IMR-90 (cell line): ENCODE results near the gene SCCPDH.

Experiments used
- BHLHE40 ChIP-seq: fragments of 150-350 bp; IDR thresholded peaks from 2 replicates; pipeline ENCODE4 v1.6.1; 2016; ENCODE audit warnings: mild to moderate bottlenecking, low read depth, low read length
- CEBPB ChIP-seq: IDR thresholded peaks from 2 replicates; pipeline ENCODE4 v1.6.1; 2012; ENCODE audit warnings: low read depth, low read length, improper control_type of control experiment
- CHD1 ChIP-seq: IDR thresholded peaks from 2 replicates; pipeline ENCODE4 v1.6.1; 2012; ENCODE audit warnings: low read depth, low read length, improper control_type of control experiment
- MAFK ChIP-seq: IDR thresholded peaks from 2 replicates; pipeline ENCODE4 v1.6.1; 2012; ENCODE audit warnings: low read depth, low read length, improper control_type of control experiment
- MAZ ChIP-seq: IDR thresholded peaks from 2 replicates; pipeline ENCODE4 v1.6.1; 2012; ENCODE audit warnings: low read depth, mild to moderate bottlenecking, low read length, improper control_type of control experiment, moderate library complexity, borderline replicate concordance
- POLR2A ChIP-seq: IDR thresholded peaks from 2 replicates; pipeline ENCODE4 v1.6.1; 2012; ENCODE audit warnings: mild to moderate bottlenecking, low read depth, low read length
- RAD21 ChIP-seq: IDR thresholded peaks from 2 replicates; pipeline ENCODE4 v1.6.1; 2012; ENCODE audit warnings: low read length, improper control_type of control experiment
- RCOR1 ChIP-seq: IDR thresholded peaks from 2 replicates; pipeline ENCODE4 v1.6.1; 2012; ENCODE audit warnings: mild to moderate bottlenecking, low read length, improper control_type of control experiment; ENCODE audit not compliant: insufficient replicate concordance
- RFX5 ChIP-seq: IDR thresholded peaks from 2 replicates; pipeline ENCODE4 v1.8.0; 2012; ENCODE audit warnings: low read depth, mild to moderate bottlenecking, low read length, moderate library complexity
- SMC3 ChIP-seq: fragments of 150-350 bp; IDR thresholded peaks from 2 replicates; pipeline ENCODE4 v1.6.1; 2016; ENCODE audit warnings: low read depth, mild to moderate bottlenecking, antibody characterized with exemption, low read length, moderate library complexity
- TF ChIP-seq, protein P1 (sequence below): conservative IDR thresholded peaks from 2 replicates; pipeline ENCODE4 v1.5.1; 2012; ENCODE audit warnings: mild to moderate bottlenecking, low read depth, low read length, improper control_type of control experiment
- TF ChIP-seq, protein P2 (sequence below): fragments of 150-350 bp; IDR thresholded peaks from 2 replicates; pipeline ENCODE4 v1.6.1; 2017; ENCODE audit warnings: mild to moderate bottlenecking, antibody characterized with exemption, low read length, low read depth
- TF ChIP-seq, protein P3 (sequence below): fragments of 150-350 bp; IDR thresholded peaks from 2 replicates; pipeline ENCODE4 v1.6.1; 2016; ENCODE audit warnings: low read depth, mild to moderate bottlenecking, low read length, moderate library complexity, borderline replicate concordance

DNA sequence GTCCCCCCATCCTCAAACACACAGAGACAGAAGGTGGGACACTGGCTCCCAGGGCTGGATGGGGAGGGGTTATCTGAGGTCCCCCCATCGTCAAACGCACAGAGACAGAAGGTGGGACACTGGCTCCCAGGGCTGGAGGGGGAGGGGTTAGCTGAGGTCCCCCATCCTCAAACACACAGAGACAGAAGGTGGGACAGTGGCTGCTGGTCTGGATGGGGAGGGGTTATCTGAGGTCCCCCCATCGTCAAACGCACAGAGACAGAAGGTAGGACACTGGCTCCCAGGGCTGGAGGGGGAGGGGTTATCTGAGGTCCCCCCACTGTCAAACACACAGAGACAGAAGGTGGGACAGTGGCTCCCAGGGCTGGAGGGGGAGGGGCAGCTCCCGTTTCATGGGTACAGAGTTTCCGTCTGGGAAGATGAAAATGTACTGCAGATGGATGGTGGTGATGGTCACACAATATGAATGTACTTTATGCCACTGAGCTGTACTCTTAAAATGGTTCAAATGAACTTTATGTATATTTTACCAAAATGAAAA lies 69.2 kb downstream of the SCCPDH start:
- TF ChIP-seq, protein P1, sequence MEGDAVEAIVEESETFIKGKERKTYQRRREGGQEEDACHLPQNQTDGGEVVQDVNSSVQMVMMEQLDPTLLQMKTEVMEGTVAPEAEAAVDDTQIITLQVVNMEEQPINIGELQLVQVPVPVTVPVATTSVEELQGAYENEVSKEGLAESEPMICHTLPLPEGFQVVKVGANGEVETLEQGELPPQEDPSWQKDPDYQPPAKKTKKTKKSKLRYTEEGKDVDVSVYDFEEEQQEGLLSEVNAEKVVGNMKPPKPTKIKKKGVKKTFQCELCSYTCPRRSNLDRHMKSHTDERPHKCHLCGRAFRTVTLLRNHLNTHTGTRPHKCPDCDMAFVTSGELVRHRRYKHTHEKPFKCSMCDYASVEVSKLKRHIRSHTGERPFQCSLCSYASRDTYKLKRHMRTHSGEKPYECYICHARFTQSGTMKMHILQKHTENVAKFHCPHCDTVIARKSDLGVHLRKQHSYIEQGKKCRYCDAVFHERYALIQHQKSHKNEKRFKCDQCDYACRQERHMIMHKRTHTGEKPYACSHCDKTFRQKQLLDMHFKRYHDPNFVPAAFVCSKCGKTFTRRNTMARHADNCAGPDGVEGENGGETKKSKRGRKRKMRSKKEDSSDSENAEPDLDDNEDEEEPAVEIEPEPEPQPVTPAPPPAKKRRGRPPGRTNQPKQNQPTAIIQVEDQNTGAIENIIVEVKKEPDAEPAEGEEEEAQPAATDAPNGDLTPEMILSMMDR, result no peak
- TF ChIP-seq MAFK, result no peak
- TF ChIP-seq, protein P2, sequence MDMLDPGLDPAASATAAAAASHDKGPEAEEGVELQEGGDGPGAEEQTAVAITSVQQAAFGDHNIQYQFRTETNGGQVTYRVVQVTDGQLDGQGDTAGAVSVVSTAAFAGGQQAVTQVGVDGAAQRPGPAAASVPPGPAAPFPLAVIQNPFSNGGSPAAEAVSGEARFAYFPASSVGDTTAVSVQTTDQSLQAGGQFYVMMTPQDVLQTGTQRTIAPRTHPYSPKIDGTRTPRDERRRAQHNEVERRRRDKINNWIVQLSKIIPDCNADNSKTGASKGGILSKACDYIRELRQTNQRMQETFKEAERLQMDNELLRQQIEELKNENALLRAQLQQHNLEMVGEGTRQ, result no peak
- no peak for TF ChIP-seq MAZ
- no peak for TF ChIP-seq RFX5
- TF ChIP-seq CEBPB, result no peak
- no peak for TF ChIP-seq POLR2A
- TF ChIP-seq CHD1, result no peak
- TF ChIP-seq BHLHE40, result no peak
- no peak for TF ChIP-seq RAD21
- TF ChIP-seq SMC3, result no peak
- no peak for TF ChIP-seq RCOR1
- TF ChIP-seq, protein P3, sequence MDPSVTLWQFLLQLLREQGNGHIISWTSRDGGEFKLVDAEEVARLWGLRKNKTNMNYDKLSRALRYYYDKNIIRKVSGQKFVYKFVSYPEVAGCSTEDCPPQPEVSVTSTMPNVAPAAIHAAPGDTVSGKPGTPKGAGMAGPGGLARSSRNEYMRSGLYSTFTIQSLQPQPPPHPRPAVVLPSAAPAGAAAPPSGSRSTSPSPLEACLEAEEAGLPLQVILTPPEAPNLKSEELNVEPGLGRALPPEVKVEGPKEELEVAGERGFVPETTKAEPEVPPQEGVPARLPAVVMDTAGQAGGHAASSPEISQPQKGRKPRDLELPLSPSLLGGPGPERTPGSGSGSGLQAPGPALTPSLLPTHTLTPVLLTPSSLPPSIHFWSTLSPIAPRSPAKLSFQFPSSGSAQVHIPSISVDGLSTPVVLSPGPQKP, result no peak
